ENCODE data around the gene GSC2.

DNA sequence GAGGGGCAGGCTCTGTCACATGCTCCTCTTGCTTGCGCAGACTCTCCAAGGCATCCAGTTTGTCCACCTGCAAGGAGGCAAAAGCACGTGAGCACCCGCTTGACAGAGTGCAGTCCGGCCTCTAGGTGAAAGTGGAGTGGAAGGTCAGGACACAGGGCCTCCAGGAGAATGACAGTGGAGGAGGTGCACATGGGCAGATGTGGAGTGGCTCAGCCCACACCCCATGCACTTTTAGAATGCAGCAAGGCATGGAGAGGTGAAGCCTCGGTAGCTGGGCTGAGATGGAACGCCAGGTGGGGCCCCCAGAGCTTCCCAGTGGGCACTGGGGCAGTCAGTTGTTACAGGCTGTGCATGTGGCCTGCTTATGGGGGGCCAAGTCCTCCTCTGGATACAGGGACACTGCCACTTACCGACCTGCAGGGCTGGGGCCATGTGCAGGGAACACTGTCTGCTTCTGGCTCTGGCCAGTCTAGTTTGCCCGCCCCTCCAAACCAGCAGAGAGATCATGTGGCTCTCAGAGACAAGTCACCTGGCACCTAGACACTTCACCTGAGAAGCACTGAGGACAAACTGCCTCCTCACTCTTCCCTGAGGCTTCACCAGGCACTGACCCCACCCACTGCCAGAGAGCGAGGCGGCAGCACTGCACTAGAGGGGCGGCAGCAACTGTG, 30.8 kb upstream of the GSC2 start:
- TF ChIP-seq, protein P1, sequence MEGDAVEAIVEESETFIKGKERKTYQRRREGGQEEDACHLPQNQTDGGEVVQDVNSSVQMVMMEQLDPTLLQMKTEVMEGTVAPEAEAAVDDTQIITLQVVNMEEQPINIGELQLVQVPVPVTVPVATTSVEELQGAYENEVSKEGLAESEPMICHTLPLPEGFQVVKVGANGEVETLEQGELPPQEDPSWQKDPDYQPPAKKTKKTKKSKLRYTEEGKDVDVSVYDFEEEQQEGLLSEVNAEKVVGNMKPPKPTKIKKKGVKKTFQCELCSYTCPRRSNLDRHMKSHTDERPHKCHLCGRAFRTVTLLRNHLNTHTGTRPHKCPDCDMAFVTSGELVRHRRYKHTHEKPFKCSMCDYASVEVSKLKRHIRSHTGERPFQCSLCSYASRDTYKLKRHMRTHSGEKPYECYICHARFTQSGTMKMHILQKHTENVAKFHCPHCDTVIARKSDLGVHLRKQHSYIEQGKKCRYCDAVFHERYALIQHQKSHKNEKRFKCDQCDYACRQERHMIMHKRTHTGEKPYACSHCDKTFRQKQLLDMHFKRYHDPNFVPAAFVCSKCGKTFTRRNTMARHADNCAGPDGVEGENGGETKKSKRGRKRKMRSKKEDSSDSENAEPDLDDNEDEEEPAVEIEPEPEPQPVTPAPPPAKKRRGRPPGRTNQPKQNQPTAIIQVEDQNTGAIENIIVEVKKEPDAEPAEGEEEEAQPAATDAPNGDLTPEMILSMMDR (IDR thresholded peaks at IDR 0.05): no peak
- TF ChIP-seq EZH2 (IDR thresholded peaks at IDR 0.05): no peak
- TF ChIP-seq EZH2phosphoT487 (IDR thresholded peaks at IDR 0.05): no peak

All from neural progenitor cell (in vitro differentiated cells).